K562 (cell line): ENCODE results near the gene ABHD12. TPM values are rescaled to one million over a fixed set of nuclear protein-coding genes. Genes with fewer than 3 reads are reported as not detected.

Experiments used
- CCAR2 ChIP-seq: fragments of 200-400 bp; formaldehyde crosslinking; IDR thresholded peaks from 2 replicates; pipeline ENCODE4 v1.6.1; 2017; ENCODE audit warnings: mild to moderate bottlenecking, low read depth, low read length
- CTBP1 ChIP-seq: fragments of 450-650 bp; IDR thresholded peaks from 2 replicates; pipeline ENCODE4 v1.6.1; 2016; ENCODE audit warnings: borderline replicate concordance
- DLX4 ChIP-seq: fragments of 250-450 bp; sonication (Bioruptor Pico); IDR thresholded peaks from 2 replicates; pipeline ENCODE4 v1.6.1; 2021; ENCODE audit warnings: mild to moderate bottlenecking
- FOXP4 ChIP-seq: sonication (generic); formaldehyde crosslinking; IDR thresholded peaks from 2 replicates; pipeline ENCODE4 v1.8.0; 2022; ENCODE audit warnings: mild to moderate bottlenecking, missing genetic modification reagents, borderline replicate concordance
- GABPB1 ChIP-seq: sonication (generic); formaldehyde crosslinking; IDR thresholded peaks from 2 replicates; pipeline ENCODE4 v1.8.0; 2022; ENCODE audit warnings: mild to moderate bottlenecking, missing genetic modification reagents
- NR2F6 ChIP-seq: fragments of 450-650 bp; formaldehyde crosslinking; IDR thresholded peaks from 2 replicates; pipeline ENCODE4 v1.4.0; 2020; ENCODE audit warnings: mild to moderate bottlenecking
- NUFIP1 ChIP-seq: fragments of 450-650 bp; IDR thresholded peaks from 2 replicates; pipeline ENCODE4 v1.6.1; 2018; ENCODE audit not compliant: partially characterized antibody
- PHF21A ChIP-seq: fragments of 450-650 bp; IDR thresholded peaks from 2 replicates; pipeline ENCODE4 v1.6.1; 2017; ENCODE audit warnings: low read depth, borderline replicate concordance
- PML ChIP-seq: IDR thresholded peaks from 2 replicates; pipeline ENCODE4 v1.6.1; 2012; ENCODE audit warnings: low read length, inconsistent platforms
- PREB ChIP-seq: sonication (generic); formaldehyde crosslinking; IDR thresholded peaks from 2 replicates; pipeline ENCODE4 v1.8.1; 2023; ENCODE audit warnings: mild to moderate bottlenecking, missing genetic modification reagents
- RFX1 ChIP-seq: fragments of 450-650 bp; IDR thresholded peaks from 2 replicates; pipeline ENCODE4 v1.6.1; 2016; ENCODE audit warnings: mild to moderate bottlenecking, moderate library complexity
- SMARCA5 ChIP-seq: fragments of 450-650 bp; IDR thresholded peaks from 2 replicates; pipeline ENCODE4 v1.6.1; 2016
- ZNF143 ChIP-seq: sonication (generic); formaldehyde crosslinking; IDR thresholded peaks from 2 replicates; pipeline ENCODE4 v1.9.0; 2022; ENCODE audit warnings: mild to moderate bottlenecking, missing genetic modification reagents
- ZNF584 ChIP-seq: fragments of 200-800 bp; sonication (Bioruptor generic); IDR thresholded peaks from 2 replicates; pipeline ENCODE4 v1.6.1; 2016; ENCODE audit warnings: low read depth, mild to moderate bottlenecking, missing genetic modification characterization, missing compliant biosample characterization
- ZNF785 ChIP-seq: fragments of 250-450 bp; sonication (Bioruptor Pico); IDR thresholded peaks from 2 replicates; pipeline ENCODE4 v1.4.0; 2020; ENCODE audit warnings: mild to moderate bottlenecking
- polyA plus RNA-seq, 8 experiments: library from polyadenylated mRNA; depleted of rRNA in 4 of 8; stranded (reverse) in 5 of 8; unstranded in 3 of 8; fragments of >200 nt; fragmentation: Nextera tagmentation in 2 of 8; fragmentation: Illumina TruSeq in 1 of 8; extraction: Ambion mirVana in 2 of 8; extraction: Trizol in 1 of 8; gene quantifications; 2 replicates each; pipeline versions ENCODE4 v1.2.1 to v1.2.3, GENCODE V29; 2011 to 2014; ENCODE audit warnings: inconsistent platforms in 1 of 8, missing spikeins in 1 of 8
- total RNA-seq, 7 experiments: library from RNA; depleted of rRNA in 6 of 7; stranded (reverse); fragments of >200 nt in 6 of 7; fragmentation: Illumina TruSeq in 2 of 7; extraction: Trizol in 2 of 7; gene quantifications; 2 replicates each; pipeline versions ENCODE4 v1.2.1 to v1.2.3, GENCODE V29; 2011 to 2021; ENCODE audit warnings: low replicate concordance in 1 of 7
- TF ChIP-seq, protein P1 (sequence below), 2 experiments: fragments of 200-800 bp in 1 of 2; sonication (Bioruptor generic) in 1 of 2; sonication (generic) in 1 of 2; formaldehyde crosslinking in 1 of 2; IDR thresholded peaks in 1 of 2; conservative IDR thresholded peaks in 1 of 2; 2 replicates each; pipeline versions ENCODE4 v1.5.0 to v1.6.1; 2016 to 2020; ENCODE audit warnings: missing compliant biosample characterization in 1 of 2, missing genetic modification characterization in 1 of 2, missing genetic modification reagents in 1 of 2
- TF ChIP-seq, protein P2 (sequence below): sonication (generic); formaldehyde crosslinking; IDR thresholded peaks from 2 replicates; pipeline ENCODE4 v1.8.1; 2023; ENCODE audit warnings: mild to moderate bottlenecking, missing genetic modification reagents
- TF ChIP-seq, protein P3 (sequence below): fragments of 450-650 bp; IDR thresholded peaks from 2 replicates; pipeline ENCODE4 v1.6.1; 2016; ENCODE audit warnings: antibody characterized with exemption

The ABHD12 gene
- total and polyA plus RNA-seq, 9 of the 15 experiments (the other 6 are each of a cell fraction or from before 2014, with no cell fraction given): 0.65 to 15.6 (median 9.1) TPM

DNA sequence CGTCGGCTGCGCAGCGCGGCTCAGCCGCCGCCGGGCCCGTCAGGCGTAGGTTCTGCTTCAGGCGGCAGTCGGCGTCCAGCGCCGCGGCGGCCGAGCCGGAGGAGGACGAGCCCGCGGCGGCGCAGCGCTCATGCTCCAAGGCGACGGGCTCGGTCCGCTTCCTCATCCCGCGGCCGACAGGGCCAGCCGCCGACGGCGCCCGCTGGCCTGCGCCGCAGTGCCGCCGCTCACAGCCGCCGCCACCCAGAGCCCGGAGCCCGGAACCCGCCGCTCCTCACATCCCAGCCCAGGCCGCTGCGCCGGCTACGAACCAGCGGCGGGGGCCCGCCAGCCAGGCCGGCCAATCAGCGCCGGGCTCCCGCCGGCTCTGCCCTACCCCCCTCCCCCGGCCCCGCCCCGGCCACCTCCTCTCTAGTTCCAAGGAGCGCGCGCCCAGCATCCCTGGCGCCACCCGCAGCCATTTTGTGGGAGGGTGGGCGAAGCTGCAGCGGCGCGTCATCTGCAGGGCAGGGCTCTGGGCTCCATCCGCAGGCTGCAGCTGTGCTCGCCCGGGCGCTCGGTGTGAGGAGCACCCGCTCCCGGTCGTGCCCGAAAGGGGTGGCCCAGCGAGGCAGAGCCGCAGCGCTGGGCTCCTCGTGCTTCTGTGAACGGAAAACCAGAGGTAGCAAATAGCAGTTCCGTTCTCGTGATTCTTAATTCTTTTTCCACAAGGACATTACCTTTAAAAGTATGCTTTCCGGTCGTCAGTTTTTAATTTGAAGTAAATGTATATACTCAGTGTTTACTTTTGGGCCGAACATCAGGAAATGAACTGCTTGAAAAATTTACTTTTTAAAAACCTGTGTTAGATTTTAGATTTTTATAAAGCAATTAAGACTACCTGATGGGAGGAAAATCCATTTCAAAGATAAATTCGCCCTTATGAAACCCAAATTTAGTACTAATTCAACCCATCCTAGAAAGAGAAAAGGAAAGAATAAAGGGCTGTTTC is at the start of gene ABHD12 (continued):
- TF ChIP-seq, protein P1, sequence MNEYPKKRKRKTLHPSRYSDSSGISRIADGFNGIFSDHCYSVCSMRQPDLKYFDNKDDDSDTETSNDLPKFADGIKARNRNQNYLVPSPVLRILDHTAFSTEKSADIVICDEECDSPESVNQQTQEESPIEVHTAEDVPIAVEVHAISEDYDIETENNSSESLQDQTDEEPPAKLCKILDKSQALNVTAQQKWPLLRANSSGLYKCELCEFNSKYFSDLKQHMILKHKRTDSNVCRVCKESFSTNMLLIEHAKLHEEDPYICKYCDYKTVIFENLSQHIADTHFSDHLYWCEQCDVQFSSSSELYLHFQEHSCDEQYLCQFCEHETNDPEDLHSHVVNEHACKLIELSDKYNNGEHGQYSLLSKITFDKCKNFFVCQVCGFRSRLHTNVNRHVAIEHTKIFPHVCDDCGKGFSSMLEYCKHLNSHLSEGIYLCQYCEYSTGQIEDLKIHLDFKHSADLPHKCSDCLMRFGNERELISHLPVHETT (CRISPR knock-in tag; conservative IDR thresholded peaks at IDR 0.05 in 1 of 2, IDR thresholded peaks at IDR 0.05 in 1 of 2): no peak
- TF ChIP-seq SMARCA5 (no peak), DLX4 (no peak), ZNF584 (CRISPR knock-in tag) (no peak), ZNF785 (no peak), NUFIP1 (no peak), NR2F6 (CRISPR knock-in tag) (no peak), CCAR2 (no peak), RFX1 (no peak), PREB (CRISPR knock-in tag) (no peak), ZNF143 (CRISPR knock-in tag) (no peak), FOXP4 (CRISPR knock-in tag) (no peak), PHF21A (no peak), CTBP1 (peak; percentile 43), PML (no peak), GABPB1 (no peak; the same call in 1 of the 2 replicates)
- TF ChIP-seq, protein P2, sequence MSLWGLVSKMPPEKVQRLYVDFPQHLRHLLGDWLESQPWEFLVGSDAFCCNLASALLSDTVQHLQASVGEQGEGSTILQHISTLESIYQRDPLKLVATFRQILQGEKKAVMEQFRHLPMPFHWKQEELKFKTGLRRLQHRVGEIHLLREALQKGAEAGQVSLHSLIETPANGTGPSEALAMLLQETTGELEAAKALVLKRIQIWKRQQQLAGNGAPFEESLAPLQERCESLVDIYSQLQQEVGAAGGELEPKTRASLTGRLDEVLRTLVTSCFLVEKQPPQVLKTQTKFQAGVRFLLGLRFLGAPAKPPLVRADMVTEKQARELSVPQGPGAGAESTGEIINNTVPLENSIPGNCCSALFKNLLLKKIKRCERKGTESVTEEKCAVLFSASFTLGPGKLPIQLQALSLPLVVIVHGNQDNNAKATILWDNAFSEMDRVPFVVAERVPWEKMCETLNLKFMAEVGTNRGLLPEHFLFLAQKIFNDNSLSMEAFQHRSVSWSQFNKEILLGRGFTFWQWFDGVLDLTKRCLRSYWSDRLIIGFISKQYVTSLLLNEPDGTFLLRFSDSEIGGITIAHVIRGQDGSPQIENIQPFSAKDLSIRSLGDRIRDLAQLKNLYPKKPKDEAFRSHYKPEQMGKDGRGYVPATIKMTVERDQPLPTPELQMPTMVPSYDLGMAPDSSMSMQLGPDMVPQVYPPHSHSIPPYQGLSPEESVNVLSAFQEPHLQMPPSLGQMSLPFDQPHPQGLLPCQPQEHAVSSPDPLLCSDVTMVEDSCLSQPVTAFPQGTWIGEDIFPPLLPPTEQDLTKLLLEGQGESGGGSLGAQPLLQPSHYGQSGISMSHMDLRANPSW (CRISPR knock-in tag): no peak
- TF ChIP-seq, protein P3, sequence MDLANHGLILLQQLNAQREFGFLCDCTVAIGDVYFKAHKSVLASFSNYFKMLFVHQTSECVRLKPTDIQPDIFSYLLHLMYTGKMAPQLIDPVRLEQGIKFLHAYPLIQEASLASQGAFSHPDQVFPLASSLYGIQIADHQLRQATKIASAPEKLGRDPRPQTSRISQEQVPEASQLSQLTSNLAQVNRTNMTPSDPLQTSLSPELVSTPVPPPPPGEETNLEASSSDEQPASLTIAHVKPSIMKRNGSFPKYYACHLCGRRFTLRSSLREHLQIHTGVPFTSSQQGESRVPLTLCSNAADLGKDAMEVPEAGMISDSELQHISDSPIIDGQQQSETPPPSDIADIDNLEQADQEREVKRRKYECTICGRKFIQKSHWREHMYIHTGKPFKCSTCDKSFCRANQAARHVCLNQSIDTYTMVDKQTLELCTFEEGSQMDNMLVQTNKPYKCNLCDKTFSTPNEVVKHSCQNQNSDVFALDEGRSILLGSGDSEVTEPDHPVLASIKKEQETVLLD: no peak
